Left lung (tissue), 10 donors: Measurements from ENCODE around the gene SYNJ2. TPM values are rescaled to one million over a fixed set of nuclear protein-coding genes. Genes with fewer than 3 reads are reported as not detected.
A peak's percentile ranks its signal among the peaks of the same experiment; 100 is the strongest.

Experiments
- ATAC-seq: fragments of 200-7000 bp; cut with Tn5 transposase; one replicate; pipeline ENCODE4 v1.9.1; 2020; ENCODE audit warnings: moderate library complexity
- DNase-seq, 4 donors: peaks; one replicate each; pipeline ENCODE4 v3.0.0-alpha.2; 2013 to 2020
- H3K27ac ChIP-seq, 2 donors: fragments of 200-600 bp; sonication (generic) in 1 of 2; one replicate each; pipeline versions ENCODE4 v1.5.0 to v1.8.0; 2020 to 2021
- H3K27me3 ChIP-seq, 2 donors: fragments of 200-600 bp; sonication (generic) in 1 of 2; one replicate each; pipeline versions ENCODE4 v1.5.0 to v1.8.0; 2020 to 2021
- H3K36me3 ChIP-seq, 2 donors: fragments of 200-600 bp; sonication (generic) in 1 of 2; one replicate each; pipeline versions ENCODE4 v1.5.0 to v1.8.0; 2020 to 2021
- H3K4me1 ChIP-seq, 2 donors: fragments of 200-600 bp; one replicate each; pipeline ENCODE4 v1.8.0; 2021
- H3K4me3 ChIP-seq, 2 donors: fragments of 200-600 bp; sonication (generic) in 1 of 2; one replicate each; pipeline versions ENCODE4 v1.5.0 to v1.8.0; 2020 to 2021; ENCODE audit warnings: mild to moderate bottlenecking in 1 of 2
- H3K9me3 ChIP-seq, 2 donors: fragments of 200-600 bp; sonication (generic) in 1 of 2; one replicate each; pipeline versions ENCODE4 v1.5.0 to v1.8.0; 2020 to 2021
- intact Hi-C, 2 donors: fragments of 100-400 bp; cut with DNase I; formaldehyde crosslinking; loops; one replicate each; pipeline versions ENCODE4 v1.11.2 to v1.14.2; 2022
- polyA plus RNA-seq, 6 donors: library from polyadenylated mRNA; unstranded; fragments of 120-200 nt; gene quantifications; one replicate each; pipeline ENCODE4 v1.2.1, GENCODE V29; 2013; ENCODE audit not compliant: insufficient read length in 6 of 6
- total RNA-seq, 2 donors: library from RNA; stranded (reverse); fragmentation: NEBNext Ultra II Directional; extraction: Animal tissue kit (Norgen Biotek cat#: 25700); gene quantifications; one replicate each; pipeline ENCODE4 v1.2.1, GENCODE V29; 2021
- TF ChIP-seq, protein P1 (sequence below), 2 donors: fragments of 200-600 bp; sonication (generic) in 1 of 2; IDR thresholded peaks; one replicate each; pipeline versions ENCODE4 v1.5.0 to v1.8.0; 2021; ENCODE audit warnings: antibody characterized with exemption in 2 of 2
- donor health status: DM: no; HTN: yes; CAD: no.
- donor health status: DM: no; HTN: no; CAD: no.

Gene SYNJ2
- total and polyA plus RNA-seq, 8 donors, result 6.2 to 12.2 (median 7.5) TPM

DNA sequence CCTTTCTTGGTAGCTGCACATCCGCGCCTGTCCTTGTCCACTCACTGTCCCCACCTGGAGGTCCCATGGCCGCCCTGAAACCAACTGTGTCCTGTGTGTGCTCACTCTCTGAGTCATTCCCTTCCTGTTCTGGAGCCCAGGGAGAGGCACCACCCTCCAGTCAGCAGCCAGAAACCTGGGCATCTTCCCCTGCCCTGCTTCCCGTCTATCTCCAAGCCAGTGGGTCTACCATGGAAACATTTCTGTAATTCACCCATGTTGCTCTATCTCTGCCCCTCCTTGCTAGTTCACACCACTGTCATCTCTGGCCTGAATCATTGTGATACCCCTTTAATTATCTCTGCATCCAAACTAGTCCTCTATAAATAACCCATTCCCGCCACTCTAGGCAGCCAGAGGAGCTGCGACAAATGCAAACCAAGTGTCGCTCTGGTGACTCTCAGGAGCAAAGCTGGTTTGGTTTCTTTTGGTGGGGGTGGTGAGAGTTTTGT is 28.8 kb upstream of the SYNJ2 start:
- Histone ChIP-seq H3K36me3 (no peaks in the 10 kb centered on the region), H3K4me1 (no peaks in the 10 kb centered on the region), H3K27me3 (peaks cover 0 to 14% of the 10 kb centered on the region in 2 donors), H3K27ac (no peak overlapping the region), H3K4me3 (no peak overlapping the region), H3K9me3 (peaks cover 0 to 14% of the 10 kb centered on the region in 2 donors)
- ATAC-seq, result no peak
- no peak for DNase-seq
- TF ChIP-seq, protein P1, sequence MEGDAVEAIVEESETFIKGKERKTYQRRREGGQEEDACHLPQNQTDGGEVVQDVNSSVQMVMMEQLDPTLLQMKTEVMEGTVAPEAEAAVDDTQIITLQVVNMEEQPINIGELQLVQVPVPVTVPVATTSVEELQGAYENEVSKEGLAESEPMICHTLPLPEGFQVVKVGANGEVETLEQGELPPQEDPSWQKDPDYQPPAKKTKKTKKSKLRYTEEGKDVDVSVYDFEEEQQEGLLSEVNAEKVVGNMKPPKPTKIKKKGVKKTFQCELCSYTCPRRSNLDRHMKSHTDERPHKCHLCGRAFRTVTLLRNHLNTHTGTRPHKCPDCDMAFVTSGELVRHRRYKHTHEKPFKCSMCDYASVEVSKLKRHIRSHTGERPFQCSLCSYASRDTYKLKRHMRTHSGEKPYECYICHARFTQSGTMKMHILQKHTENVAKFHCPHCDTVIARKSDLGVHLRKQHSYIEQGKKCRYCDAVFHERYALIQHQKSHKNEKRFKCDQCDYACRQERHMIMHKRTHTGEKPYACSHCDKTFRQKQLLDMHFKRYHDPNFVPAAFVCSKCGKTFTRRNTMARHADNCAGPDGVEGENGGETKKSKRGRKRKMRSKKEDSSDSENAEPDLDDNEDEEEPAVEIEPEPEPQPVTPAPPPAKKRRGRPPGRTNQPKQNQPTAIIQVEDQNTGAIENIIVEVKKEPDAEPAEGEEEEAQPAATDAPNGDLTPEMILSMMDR (IDR thresholded peaks at IDR 0.05), result no peak
- intact Hi-C loops, result no loop called here

GRCh38 chr6:157953580-157954091 is 28.0 kb upstream of the SYNJ2 start:
- Histone ChIP-seq H3K4me1 (no peaks in the 10 kb centered on the region), H3K36me3 (no peaks in the 10 kb centered on the region), H3K27ac (no peak overlapping the region), H3K27me3 (peaks cover 0 to 14% of the 10 kb centered on the region in 2 donors), H3K4me3 (no peak overlapping the region), H3K9me3 (peaks cover 0 to 21% of the 10 kb centered on the region in 2 donors)
- intact Hi-C loops, result no loop called here
- DNase-seq (peak in 1 of 4 donors; percentile 26), ATAC-seq (peak; percentile 13)
- TF ChIP-seq, protein P1 (IDR thresholded peaks at IDR 0.05), result no peak

DNA sequence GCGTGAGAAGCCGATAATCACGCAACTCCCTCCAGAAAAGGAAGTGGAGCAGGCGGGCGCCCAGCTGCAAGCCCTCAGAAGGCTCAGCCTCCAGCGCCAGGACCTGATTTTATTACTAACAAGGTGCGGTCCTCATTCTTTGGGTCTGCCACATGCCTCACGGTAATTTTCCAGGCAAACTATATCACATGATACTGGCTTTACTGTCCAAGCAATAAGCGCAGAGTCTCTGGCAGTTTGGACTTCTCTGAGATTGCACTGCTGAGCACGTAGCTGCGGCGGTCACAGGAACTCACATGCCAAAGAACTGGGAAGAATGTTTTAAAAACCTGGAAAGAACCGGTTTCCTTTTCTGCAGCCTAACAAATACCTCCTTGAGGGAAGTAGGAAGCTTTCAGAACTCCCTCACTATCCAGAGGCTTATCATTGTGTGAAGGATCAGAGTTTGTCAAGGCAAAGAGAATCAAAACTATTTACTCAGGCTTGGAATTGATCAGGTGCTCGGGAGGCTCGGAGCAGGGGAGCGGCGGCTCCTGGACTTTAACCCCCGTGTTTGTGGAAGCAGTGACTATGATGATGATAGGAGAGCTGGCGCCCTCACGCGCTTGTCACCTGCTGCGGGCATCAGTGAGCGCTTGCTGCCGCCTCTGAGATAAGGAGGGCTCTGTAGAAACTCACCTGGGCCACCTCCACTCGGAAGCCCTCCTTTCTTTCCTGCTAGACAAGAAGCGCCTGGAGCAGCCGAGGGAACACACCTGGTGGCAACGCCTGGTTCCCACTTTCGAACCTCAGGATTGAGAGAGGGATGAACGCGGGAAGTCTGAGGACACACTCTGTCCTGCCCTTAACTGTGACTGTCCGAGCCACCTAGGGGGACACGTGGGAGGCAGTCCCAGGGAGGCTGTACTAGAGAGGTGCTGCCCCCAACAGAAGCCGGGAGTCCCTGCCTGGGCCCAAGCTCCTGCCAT is 27.2 kb upstream of the SYNJ2 start:
- Histone ChIP-seq H3K27ac (no peak overlapping the region), H3K4me1 (no peaks in the 10 kb centered on the region), H3K9me3 (peaks cover 0 to 26% of the 10 kb centered on the region in 2 donors), H3K27me3 (peaks cover 0 to 14% of the 10 kb centered on the region in 2 donors), H3K4me3 (no peak overlapping the region), H3K36me3 (no peaks in the 10 kb centered on the region)
- ATAC-seq (peak; percentile 81), DNase-seq (peak in 2 of 4 donors; percentile 28 to 64)
- intact Hi-C loops, result no loop called here
- TF ChIP-seq, protein P1 (IDR thresholded peaks at IDR 0.05), result no peak

DNA sequence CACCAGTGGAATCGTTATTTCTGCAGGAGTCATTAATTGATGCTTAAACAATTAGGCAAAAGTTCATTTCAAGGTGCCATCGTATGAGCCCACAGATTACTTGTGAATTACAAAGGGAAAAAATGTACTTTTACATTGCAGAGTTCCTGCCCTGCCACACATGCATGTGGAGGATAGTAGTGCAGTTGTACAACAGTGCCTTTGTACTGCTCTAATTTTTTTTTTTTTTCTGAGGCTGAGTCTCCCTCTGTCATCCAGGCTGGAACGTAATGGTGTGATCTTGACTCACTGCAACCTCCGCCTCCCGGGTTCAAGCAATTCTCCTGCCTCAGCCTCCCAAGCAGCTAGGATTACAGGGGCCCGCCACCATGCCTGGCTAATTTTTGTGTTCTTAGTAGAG is 26.0 kb upstream of the SYNJ2 start:
- Histone ChIP-seq H3K36me3 (no peaks in the 10 kb centered on the region), H3K4me1 (no peaks in the 10 kb centered on the region), H3K27ac (no peak overlapping the region), H3K27me3 (peaks cover 0 to 14% of the 10 kb centered on the region in 2 donors), H3K9me3 (peaks cover 0 to 31% of the 10 kb centered on the region in 2 donors), H3K4me3 (no peak overlapping the region)
- ATAC-seq (no peak), DNase-seq (no peak)
- TF ChIP-seq, protein P1 (IDR thresholded peaks at IDR 0.05), result no peak
- intact Hi-C loops, result no loop called here

DNA sequence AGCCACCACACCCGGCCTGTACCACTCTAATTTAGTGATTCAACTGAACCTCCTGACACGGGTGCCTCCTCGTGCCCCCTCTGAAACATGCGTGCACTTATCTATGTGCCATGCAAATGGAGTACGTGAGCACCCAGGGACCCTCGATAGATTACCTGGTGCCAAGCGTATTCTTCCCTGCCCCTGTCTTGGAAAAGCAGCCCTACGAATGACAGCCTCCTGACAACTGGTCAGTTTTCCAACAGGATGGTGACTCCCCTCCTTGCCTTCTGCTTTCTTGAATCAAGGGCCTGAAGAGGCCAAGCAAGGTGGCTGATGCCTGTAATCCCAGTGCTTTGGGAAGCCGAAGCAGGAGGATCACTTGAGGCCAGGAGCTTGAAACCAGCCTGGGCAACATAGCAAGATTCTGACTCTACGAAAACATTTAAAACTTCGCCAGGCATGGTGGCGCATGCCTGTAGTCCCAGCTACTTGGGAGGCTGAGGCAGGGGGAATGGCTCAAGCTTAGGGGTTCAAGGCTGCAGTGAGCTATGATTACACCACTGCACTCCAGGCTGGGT is 25.4 kb upstream of the SYNJ2 start:
- TF ChIP-seq, protein P1 (IDR thresholded peaks at IDR 0.05), result no peak
- no peak for ATAC-seq
- H3K27me3 ChIP-seq, result peaks cover 0 to 14% of the 10 kb centered on the region in 2 donors
- no peak for DNase-seq
- no peaks in the 10 kb centered on the region for H3K4me1 ChIP-seq
- no peaks in the 10 kb centered on the region for H3K36me3 ChIP-seq
- H3K4me3 ChIP-seq, result no peak overlapping the region
- peaks cover 0 to 31% of the 10 kb centered on the region in 2 donors for H3K9me3 ChIP-seq
- intact Hi-C loops, result no loop called here
- no peak overlapping the region for H3K27ac ChIP-seq
